HG03045 (cell line): Measurements from ENCODE around the gene ARHGAP26.
"Not testable (repeated sequence)": the region's sequence is repeated elsewhere in the genome, so short reads cannot be mapped to it uniquely, and the experiment has no call there.

Experiments used
- ATAC-seq: cut with Tn5 transposase; IDR thresholded peaks from one replicate; pipeline ENCODE4 v1.9.1; 2021; ENCODE audit warnings: mild to moderate bottlenecking, moderate library complexity; ENCODE audit not compliant: unreplicated experiment

ARHGAP26 gene

GRCh38 chr5:143074414-143074996 is 304.3 kb downstream of the ARHGAP26 start:
- no peak for ATAC-seq

- no peak for ATAC-seq
Measured at GRCh38 chr5:143076377-143076776, 306.2 kb downstream of the ARHGAP26 start.

- ATAC-seq, result no peak
Measured at GRCh38 chr5:143077453-143078103, 307.4 kb downstream of the ARHGAP26 start.

GRCh38 chr5:143078313-143078712 is 308.1 kb downstream of the ARHGAP26 start:
- no peak for ATAC-seq

GRCh38 chr5:143078971-143079370 is 308.8 kb downstream of the ARHGAP26 start:
- no peak for ATAC-seq

- no peak for ATAC-seq
Measured at GRCh38 chr5:143080407-143080806, 310.2 kb downstream of the ARHGAP26 start.

GRCh38 chr5:143080982-143081381 is 310.8 kb downstream of the ARHGAP26 start:
- ATAC-seq, result no peak

GRCh38 chr5:143083006-143083405 is 312.8 kb downstream of the ARHGAP26 start:
- no peak for ATAC-seq

- no peak for ATAC-seq
Measured at GRCh38 chr5:143084407-143084806, 314.2 kb downstream of the ARHGAP26 start.

- no peak for ATAC-seq
Measured at GRCh38 chr5:143085319-143085917, 315.2 kb downstream of the ARHGAP26 start.

- no peak for ATAC-seq
Measured at GRCh38 chr5:143086546-143086907, 316.4 kb downstream of the ARHGAP26 start.

GRCh38 chr5:143086908-143087637 is 316.9 kb downstream of the ARHGAP26 start:
- ATAC-seq, result no peak

- not testable (repeated sequence) for ATAC-seq
Measured at GRCh38 chr5:143088702-143089101, 318.5 kb downstream of the ARHGAP26 start.

- not testable (repeated sequence) for ATAC-seq
Measured at GRCh38 chr5:143090044-143090443, 319.9 kb downstream of the ARHGAP26 start.

- not testable (repeated sequence) for ATAC-seq
Measured at GRCh38 chr5:143092711-143093451, 322.7 kb downstream of the ARHGAP26 start.

GRCh38 chr5:143093452-143094086 is 323.4 kb downstream of the ARHGAP26 start:
- ATAC-seq, result no peak

- ATAC-seq, result no peak
Measured at GRCh38 chr5:143094087-143094521, 323.9 kb downstream of the ARHGAP26 start.

GRCh38 chr5:143094608-143095007 is 324.4 kb downstream of the ARHGAP26 start:
- ATAC-seq, result not testable (repeated sequence)

GRCh38 chr5:143101121-143101520 is 330.9 kb downstream of the ARHGAP26 start:
- peak; percentile 78 for ATAC-seq

- ATAC-seq, result no peak
Measured at GRCh38 chr5:143101725-143102386, 331.7 kb downstream of the ARHGAP26 start.
